Lower leg skin (tissue), 3 donors: ENCODE results near the gene OR9A4.

ENCODE experiments used
- CTCF ChIP-seq, 3 donors: fragments of 450-650 bp; IDR thresholded peaks; one replicate each; pipeline ENCODE4 v1.5.1; 2016; ENCODE audit warnings: antibody characterized with exemption in 3 of 3, mild to moderate bottlenecking in 3 of 3, moderate library complexity in 2 of 3
- POLR2A ChIP-seq, 2 donors: fragments of 450-650 bp; IDR thresholded peaks; one replicate each; pipeline ENCODE4 v1.6.1; 2016 to 2017; ENCODE audit warnings: antibody characterized with exemption in 2 of 2, mild to moderate bottlenecking in 1 of 2, moderate library complexity in 1 of 2

- TF ChIP-seq POLR2A (IDR thresholded peaks at IDR 0.05) (no peak), CTCF (IDR thresholded peaks at IDR 0.05) (no peak)
These were observed 32.8 kb downstream of the OR9A4 start for GRCh38 chr7:141949021-141949420.
